GM18951 (cell line): ENCODE data around the gene WDR53.
"Not testable (repeated sequence)": the region's sequence is repeated elsewhere in the genome, so short reads cannot be mapped to it uniquely, and the experiment has no call there.

Source experiments
- POLR2A ChIP-seq: IDR thresholded peaks from 4 replicates; pipeline ENCODE4 v1.6.1; 2011; ENCODE audit warnings: mild to moderate bottlenecking; ENCODE audit not compliant: insufficient read length, insufficient read depth; ENCODE audit errors: extremely low read depth
- in situ Hi-C: fragments of 300-500 bp; cut with MboI; formaldehyde crosslinking; loops from one replicate; pipeline ENCODE4 v1.12.0; 2022; ENCODE audit warnings: low sequenced_read_pairs, mixed read lengths, inconsistent platforms; ENCODE audit not compliant: unreplicated experiment

WDR53 gene

DNA sequence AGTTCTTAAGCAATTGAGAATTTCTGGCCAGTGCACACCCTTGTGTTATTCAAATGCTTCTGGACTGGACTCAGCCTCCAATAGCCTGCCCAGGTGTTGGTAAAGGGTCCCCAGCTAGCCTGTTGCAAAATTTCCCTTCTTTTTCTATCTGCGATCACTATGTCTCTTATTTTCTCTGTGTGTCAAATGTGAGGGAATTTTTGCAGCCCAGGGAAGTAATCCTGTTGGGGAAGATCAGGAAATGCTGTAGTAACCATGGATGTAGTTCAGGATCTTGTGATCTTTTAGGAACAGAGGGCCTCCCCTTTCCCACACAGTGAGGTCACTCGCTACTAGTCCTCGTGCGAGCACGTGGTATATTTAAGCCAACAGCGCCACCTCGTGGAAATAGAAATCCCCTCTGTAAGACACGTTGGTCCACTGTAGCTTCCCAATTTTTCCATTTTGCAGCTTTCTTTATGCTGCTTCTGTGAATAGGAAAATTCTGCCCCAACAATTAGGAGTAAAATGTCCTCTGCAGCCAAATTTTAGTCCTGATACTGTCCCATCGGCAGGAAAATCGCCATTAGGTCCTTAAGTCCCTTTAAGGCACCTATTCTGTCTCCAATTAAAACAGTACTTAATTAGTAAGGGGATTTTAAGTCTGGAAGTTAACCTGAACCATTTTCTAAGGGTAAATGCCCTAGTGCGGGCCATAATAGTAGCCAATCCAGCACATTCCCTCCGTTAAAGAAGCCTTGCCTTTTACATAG lies 49.2 kb downstream of the WDR53 start:
- in situ Hi-C loops: no loop called here
- TF ChIP-seq POLR2A: no peak

DNA sequence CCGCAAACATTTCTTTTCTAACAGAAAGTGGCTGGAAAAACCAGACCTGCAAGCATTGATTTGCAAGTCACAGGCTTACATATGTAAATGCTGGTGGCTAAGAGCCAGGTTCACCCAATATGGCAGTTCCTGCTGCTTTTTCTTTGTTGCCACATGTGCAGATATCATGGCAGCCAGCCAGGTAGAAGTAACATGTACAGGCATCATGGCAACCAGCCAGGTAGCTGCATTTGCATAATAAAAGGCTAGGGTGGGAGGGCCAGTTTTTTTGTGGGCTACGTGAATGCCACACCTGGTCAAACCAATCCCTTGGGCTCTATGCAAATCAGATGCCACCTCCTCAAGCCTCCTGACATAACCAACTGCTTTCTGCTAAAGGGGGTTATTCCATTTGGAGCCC lies 50.4 kb downstream of the WDR53 start:
- in situ Hi-C loops: no loop called here
- TF ChIP-seq POLR2A: no peak

DNA sequence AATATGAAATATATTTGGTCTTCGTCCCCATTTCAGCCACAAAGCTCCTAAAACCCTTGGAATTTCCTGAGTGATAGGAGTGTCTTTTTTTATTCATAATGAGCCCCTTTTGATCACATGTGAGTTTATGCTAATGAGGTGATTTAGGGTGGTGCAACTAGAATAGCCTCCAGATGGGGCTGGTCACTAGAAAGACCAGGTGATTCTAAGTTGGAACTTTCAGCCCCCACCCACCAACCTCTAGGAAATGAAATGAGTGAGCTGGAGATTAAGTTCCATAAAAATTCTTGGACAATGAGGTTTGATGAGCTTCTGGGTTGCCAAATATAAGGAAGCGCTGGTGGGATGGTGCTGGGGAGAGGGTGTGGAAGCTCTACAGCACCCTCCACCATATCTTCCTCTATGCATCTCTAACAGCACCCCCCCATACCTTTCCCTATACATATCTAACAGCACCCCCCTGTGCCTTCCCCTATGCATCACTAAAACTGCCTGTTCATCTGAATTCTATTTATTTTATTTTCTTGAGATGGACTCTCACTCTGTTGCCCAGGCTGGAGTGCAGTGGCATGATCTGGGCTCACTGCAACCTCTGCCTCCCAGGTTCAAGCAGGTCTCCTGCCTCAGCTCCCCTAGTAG lies 51.1 kb downstream of the WDR53 start:
- TF ChIP-seq POLR2A: no peak
- in situ Hi-C loops: no loop called here

DNA sequence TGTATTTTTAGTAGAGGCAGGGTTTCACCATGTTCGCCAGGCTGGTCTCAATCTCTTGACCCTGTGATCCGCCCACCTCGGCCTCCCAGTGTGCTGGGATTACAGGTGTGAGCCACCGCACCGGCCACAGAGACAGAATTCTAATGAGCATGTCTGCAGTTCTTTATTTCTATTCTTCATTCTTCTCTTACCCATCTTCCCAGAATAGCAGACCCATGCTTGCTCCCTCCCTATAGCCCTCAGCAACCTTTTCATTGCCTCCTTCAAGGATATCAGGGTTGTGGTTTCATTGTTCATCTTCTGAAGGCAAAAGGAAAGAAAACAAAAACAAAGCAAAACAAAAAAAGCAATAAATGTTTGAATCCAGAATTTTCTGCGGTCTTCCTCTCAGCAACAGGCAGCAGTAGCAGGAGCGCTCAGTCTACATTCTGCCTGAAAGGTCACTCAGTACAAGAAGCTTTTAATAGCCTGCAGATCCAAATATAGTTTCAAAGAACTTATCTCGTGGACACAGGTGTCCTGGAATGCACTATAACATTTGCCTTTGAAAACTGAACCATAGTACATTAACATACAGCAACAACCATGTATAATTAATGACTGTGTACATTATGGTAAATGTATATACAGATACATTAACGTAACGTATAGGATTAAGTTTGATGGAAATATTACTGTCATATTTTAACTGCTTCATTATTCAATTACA lies 53.3 kb downstream of the WDR53 start, which contains the start of gene SMCO1:
SMCO1 (minus strand) TSS at position 434 of the 709 bp plus-strand sequence; CDS start at position 297, 137 bp downstream.
- no peak for TF ChIP-seq POLR2A

DNA sequence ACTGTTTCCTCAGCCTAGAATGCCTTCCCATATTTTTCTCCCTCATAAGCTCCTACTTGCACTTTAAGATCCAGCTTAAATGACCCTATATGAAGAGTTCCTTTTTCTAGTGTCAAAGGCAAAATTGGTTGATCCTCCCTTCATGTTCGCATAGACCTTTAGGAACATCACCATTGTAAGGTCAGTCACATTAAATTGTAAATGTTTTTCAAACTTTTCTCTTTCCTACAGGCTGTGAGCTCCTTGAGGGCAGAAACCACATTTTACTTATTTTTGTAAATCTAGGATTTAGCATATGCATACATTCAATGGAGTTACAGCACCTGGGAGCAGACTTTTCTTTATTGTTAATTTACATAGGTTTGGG lies 54.0 kb downstream of the WDR53 start:
- in situ Hi-C loops: no loop called here
- TF ChIP-seq POLR2A: no peak

More for the DNA sequence above, 53.3 kb downstream of the WDR53 start, which contains the start of gene SMCO1:
- in situ Hi-C loops: no loop called here

DNA sequence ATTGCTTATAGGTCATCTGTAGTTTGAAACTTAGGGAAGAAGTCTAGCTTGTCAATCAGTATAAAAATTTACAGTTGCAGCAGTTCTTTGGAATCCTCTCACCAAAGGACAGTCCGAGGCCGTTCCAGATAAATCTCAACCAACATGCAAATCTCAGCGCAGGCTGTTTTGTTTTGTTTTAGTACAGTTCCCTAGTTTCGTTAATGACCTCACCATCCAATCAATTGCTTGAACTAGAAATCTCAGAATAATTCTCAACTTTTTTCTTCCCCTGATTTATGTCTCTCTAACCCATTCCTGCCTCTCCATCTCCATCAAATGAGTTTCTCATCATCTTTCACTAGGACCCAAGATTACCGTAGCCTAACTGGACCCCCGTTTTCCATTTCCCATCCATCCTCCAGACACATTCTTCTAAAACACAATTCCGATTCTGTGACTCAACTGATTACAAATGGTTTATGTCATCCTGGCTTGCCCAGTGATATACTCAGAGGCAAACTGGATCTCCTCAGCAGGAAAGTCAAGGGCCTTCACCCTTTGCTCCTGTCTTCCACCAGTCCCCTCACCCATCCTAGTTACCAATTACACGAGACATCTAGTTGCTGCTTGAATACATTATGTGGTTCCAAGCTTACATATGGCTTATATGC lies 54.5 kb downstream of the WDR53 start:
- in situ Hi-C loops: no loop called here
- TF ChIP-seq POLR2A: no peak

DNA sequence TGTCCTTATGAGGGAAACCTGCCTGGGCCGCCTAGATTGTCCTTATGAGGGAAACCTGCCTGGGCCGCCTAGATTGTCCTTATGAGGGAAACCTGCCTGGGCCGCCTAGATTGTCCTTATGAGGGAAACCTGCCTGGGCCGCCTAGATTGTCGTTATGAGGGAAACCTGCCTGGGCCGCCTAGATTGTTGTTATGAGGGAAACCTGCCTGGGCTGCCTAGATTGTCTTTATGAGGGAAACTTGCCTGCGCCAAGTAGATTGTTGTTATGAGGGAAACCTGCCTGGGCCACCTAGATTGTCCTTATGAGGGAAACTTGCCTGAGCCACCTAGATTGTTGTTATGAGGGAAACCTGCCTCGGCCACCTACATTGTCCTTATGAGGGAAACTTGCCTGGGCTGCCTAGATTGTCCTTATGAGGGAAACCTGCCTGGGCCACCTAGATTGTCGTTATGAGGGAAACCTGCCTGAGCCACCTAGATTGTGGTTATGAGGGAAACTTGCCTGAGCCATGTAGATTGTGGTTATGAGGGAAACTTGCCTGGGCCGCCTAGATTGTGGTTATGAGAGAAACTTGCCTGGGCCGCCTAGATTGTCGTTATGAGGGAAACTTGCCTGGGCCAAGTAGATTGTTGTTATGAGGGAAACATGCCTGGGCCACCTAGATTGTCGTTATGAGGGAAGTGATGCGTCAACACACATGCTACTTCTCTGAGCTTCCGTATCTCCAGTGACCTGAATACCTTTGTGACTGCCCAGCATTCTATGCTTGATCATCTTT lies 56.5 kb downstream of the WDR53 start:
- in situ Hi-C loops: not testable (repeated sequence)

DNA sequence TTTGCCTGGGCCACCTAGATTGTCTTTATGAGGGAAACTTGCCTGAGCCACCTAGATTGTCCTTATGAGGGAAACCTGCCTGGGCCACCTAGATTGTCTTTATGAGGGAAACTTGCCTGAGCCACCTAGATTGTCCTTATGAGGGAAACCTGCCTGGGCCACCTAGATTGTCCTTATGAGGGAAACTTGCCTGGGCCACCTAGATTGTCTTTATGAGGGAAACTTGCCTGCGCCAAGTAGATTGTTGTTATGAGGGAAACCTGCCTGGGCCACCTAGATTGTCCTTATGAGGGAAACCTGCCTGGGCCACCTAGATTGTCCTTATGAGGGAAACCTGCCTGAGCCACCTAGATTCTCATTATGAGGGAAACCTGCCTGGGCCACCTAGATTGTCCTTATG lies 57.2 kb downstream of the WDR53 start:
- in situ Hi-C loops: not testable (repeated sequence)

DNA sequence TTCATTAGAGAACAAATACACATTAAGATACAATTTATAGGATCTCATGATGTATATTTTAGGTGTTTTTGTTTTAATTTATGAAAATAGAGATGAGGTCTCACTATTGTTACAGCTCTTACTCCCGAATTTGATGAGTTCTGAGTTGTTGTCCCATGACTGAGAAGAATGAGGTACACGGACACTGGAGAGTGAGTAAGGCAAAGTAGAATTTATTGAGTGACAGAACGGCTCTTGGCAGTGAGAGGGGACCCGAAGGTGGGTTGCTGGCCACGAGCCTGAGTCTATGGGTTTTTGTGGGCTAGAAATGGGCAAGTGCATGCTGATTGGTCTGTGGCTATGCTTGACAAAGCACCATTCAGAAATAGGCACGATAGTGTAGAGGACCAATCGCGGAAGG lies 61.7 kb downstream of the WDR53 start:
- no peak for TF ChIP-seq POLR2A
- in situ Hi-C loops: no loop called here

DNA sequence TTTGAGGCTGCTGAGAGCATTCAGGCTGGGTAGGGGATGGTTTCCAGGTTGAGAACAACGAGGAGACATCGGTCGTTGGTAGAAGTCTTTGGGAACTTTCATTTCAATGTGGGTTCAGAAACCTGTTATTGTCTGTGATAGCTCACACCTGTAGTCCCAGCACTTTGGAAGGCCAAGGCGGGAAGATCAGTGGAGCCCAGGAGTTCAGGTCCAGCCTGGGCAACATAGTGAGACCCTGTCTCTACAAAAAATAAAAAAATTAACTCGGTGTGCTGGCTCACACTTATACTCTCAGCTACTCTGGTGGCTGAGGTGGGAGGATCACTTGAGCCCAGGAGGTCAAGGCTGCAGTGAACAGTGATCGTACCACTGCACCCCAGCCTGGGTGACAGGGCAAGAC lies 63.8 kb downstream of the WDR53 start:
- TF ChIP-seq POLR2A: no peak
- in situ Hi-C loops: no loop called here
